Keratinocyte (primary cell): ENCODE measurements around the gene ZNF69. TPM values are rescaled to one million over a fixed set of nuclear protein-coding genes. Genes with fewer than 3 reads are reported as not detected.

ENCODE experiments used
- DNase-seq: peaks from one replicate; pipeline ENCODE4 v3.0.0-alpha.2; 2011; ENCODE audit warnings: low read depth, missing footprints, low spot score
- FAIRE-seq: peaks from 2 replicates; lab custom pipeline; 2011; peaks lifted over from hg19 to GRCh38; lab: Jason Lieb, UNC
- H2AFZ ChIP-seq: 2 replicates; pipeline ENCODE4 v1.6.0; 2012; ENCODE audit warnings: low read length, control low read depth, inconsistent platforms; ENCODE audit not compliant: control insufficient read depth
- H3K27ac ChIP-seq: 2 replicates; pipeline ENCODE4 v1.5.1; 2011; ENCODE audit warnings: low read length; ENCODE audit not compliant: control insufficient read depth, insufficient read depth
- H3K27me3 ChIP-seq: 3 replicates; pipeline ENCODE4 v1.6.0; 2011; ENCODE audit warnings: low read length; ENCODE audit not compliant: control insufficient read depth, insufficient read depth; ENCODE audit errors: extremely low read depth
- H3K36me3 ChIP-seq, 2 experiments: 2 replicates in 1 of 2; 3 replicates in 1 of 2; pipeline ENCODE4 v1.5.1; 2011; ENCODE audit warnings: low read length in 2 of 2, mild to moderate bottlenecking in 1 of 2; ENCODE audit not compliant: control insufficient read depth in 2 of 2, insufficient read depth in 2 of 2; ENCODE audit errors: extremely low read depth in 1 of 2
- H3K4me1 ChIP-seq: 3 replicates; pipeline ENCODE4 v1.5.1; 2011; ENCODE audit warnings: low read length; ENCODE audit not compliant: control insufficient read depth, insufficient read depth; ENCODE audit errors: extremely low read depth
- H3K4me2 ChIP-seq: 3 replicates; pipeline ENCODE4 v1.6.0; 2011; ENCODE audit warnings: low read depth, low read length; ENCODE audit not compliant: control insufficient read depth, insufficient read depth; ENCODE audit errors: extremely low read depth
- H3K4me3 ChIP-seq, 3 experiments: fragments of 200-600 bp in 1 of 3; sonication (generic) in 1 of 3; 2 replicates in 2 of 3; 3 replicates in 1 of 3; pipeline ENCODE4 v1.5.1; 2011 to 2016; ENCODE audit warnings: low read length in 3 of 3, mild to moderate bottlenecking in 3 of 3, control low read depth in 2 of 3, inconsistent platforms in 1 of 3, low read depth in 1 of 3, mixed read lengths in 1 of 3, mixed run types in 1 of 3, moderate library complexity in 1 of 3; ENCODE audit not compliant: control insufficient read depth in 2 of 3, insufficient read depth in 2 of 3; ENCODE audit errors: extremely low read depth in 1 of 3
- H3K79me2 ChIP-seq: 2 replicates; pipeline ENCODE4 v1.6.0; 2012; ENCODE audit warnings: low read length; ENCODE audit not compliant: control insufficient read depth, insufficient read depth
- H3K9ac ChIP-seq: 3 replicates; pipeline ENCODE4 v1.6.0; 2011; ENCODE audit warnings: low read length; ENCODE audit not compliant: control insufficient read depth, insufficient read depth; ENCODE audit errors: extremely low read depth
- H3K9me1 ChIP-seq: 3 replicates; pipeline ENCODE4 v1.6.0; 2011; ENCODE audit warnings: low read length; ENCODE audit not compliant: control insufficient read depth, insufficient read depth; ENCODE audit errors: extremely low read depth
- H3K9me3 ChIP-seq: 2 replicates; pipeline ENCODE4 v1.5.1; 2012; ENCODE audit warnings: low read depth, low read length; ENCODE audit not compliant: control insufficient read depth
- H4K20me1 ChIP-seq: 3 replicates; pipeline ENCODE4 v1.6.0; 2011; ENCODE audit warnings: low read length; ENCODE audit not compliant: control insufficient read depth, insufficient read depth; ENCODE audit errors: extremely low read depth
- EZH2 ChIP-seq: IDR thresholded peaks from one replicate; pipeline ENCODE4 v1.6.1; 2012; ENCODE audit warnings: inconsistent platforms, mild to moderate bottlenecking, low read length, moderate library complexity
- dilution Hi-C: fragments of 300-500 bp; cut with MboI; formaldehyde crosslinking; loops from one replicate; pipeline ENCODE4 v1.7.0; 2020; ENCODE audit warnings: low sequenced_read_pairs; ENCODE audit not compliant: extremely low pct_ligation_motif_present
- polyA plus RNA-seq, 5 experiments: library from polyadenylated mRNA; depleted of rRNA in 3 of 5; stranded (reverse) in 3 of 5; stranded (forward) in 1 of 5; unstranded in 1 of 5; fragments of >200 nt; gene quantifications; 1 replicate in 1 of 5; 2 replicates in 3 of 5; 3 replicates in 1 of 5; pipeline versions ENCODE4 v1.2.1 to v1.2.3, GENCODE V29; 2011 to 2012; ENCODE audit warnings: missing spikeins in 2 of 5, low read depth in 1 of 5, low replicate concordance in 1 of 5
- TF ChIP-seq, protein P1 (sequence below), 3 experiments: IDR thresholded peaks in 1 of 3; conservative IDR thresholded peaks in 1 of 3; optimal IDR thresholded peaks in 1 of 3; 2 replicates in 2 of 3; 3 replicates in 1 of 3; pipeline versions ENCODE3 to v1.5.1; 2011; ENCODE audit warnings: low read length in 3 of 3, mild to moderate bottlenecking in 3 of 3, moderate library complexity in 2 of 3, control low read depth in 1 of 3, inconsistent platforms in 1 of 3; ENCODE audit not compliant: insufficient read depth in 2 of 3; ENCODE audit errors: extremely low read depth in 1 of 3

ZNF69 gene
- polyA plus RNA-seq, 1 donor (not counting 4 experiments of a cell fraction or from before 2014, with no cell fraction given), result 0.56 TPM

DNA sequence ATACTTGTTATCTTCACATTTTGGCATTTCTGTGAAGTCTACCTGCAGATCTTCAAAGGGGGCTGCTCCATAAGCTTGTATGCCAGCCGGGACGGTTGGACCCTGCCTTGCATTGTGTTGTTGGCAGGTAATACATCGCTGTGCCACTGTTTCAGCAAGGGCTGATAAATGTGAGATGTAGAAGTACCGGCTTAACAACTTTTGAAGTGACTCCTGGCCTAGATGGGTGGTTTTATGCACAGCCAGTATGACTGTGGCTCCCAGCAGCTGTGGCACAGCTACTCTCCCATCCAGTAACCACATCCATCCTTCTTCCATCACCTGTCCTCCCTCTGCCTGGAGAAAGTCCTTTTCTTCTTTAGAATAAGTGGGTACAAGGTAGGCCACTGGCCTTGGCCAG lies 57.1 kb downstream of the ZNF69 start:
- no peaks in the 10 kb centered on the region for H3K27me3 ChIP-seq
- no peak for FAIRE-seq
- TF ChIP-seq, protein P1, sequence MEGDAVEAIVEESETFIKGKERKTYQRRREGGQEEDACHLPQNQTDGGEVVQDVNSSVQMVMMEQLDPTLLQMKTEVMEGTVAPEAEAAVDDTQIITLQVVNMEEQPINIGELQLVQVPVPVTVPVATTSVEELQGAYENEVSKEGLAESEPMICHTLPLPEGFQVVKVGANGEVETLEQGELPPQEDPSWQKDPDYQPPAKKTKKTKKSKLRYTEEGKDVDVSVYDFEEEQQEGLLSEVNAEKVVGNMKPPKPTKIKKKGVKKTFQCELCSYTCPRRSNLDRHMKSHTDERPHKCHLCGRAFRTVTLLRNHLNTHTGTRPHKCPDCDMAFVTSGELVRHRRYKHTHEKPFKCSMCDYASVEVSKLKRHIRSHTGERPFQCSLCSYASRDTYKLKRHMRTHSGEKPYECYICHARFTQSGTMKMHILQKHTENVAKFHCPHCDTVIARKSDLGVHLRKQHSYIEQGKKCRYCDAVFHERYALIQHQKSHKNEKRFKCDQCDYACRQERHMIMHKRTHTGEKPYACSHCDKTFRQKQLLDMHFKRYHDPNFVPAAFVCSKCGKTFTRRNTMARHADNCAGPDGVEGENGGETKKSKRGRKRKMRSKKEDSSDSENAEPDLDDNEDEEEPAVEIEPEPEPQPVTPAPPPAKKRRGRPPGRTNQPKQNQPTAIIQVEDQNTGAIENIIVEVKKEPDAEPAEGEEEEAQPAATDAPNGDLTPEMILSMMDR (optimal IDR thresholded peaks at IDR 0.05 in 1 of 3, IDR thresholded peaks at IDR 0.05 in 1 of 3, conservative IDR thresholded peaks at IDR 0.05 in 1 of 3; ENCODE audit: extremely low read depth in 1 of 3, insufficient read depth in 2 of 3, low read length in 3 of 3), result no peak
- TF ChIP-seq EZH2, result no peak
- no peaks in the 10 kb centered on the region for H3K4me1 ChIP-seq
- DNase-seq, result no peak
- peaks cover 42% of the 10 kb centered on the region for H3K9me3 ChIP-seq
- H3K79me2 ChIP-seq, result peaks cover 17% of the 10 kb centered on the region
- H3K36me3 ChIP-seq, result peaks cover 8 to 9% of the 10 kb centered on the region in 2 experiments
- H3K9ac ChIP-seq, result no peak overlapping the region
- H2AFZ ChIP-seq, result no peak overlapping the region
- no peaks in the 10 kb centered on the region for H4K20me1 ChIP-seq
- no peak overlapping the region for H3K4me2 ChIP-seq
- no peak overlapping the region for H3K27ac ChIP-seq
- H3K4me3 ChIP-seq, result no peak overlapping the region
- H3K9me1 ChIP-seq, result no peaks in the 10 kb centered on the region
- dilution Hi-C loops, result no loop called here

DNA sequence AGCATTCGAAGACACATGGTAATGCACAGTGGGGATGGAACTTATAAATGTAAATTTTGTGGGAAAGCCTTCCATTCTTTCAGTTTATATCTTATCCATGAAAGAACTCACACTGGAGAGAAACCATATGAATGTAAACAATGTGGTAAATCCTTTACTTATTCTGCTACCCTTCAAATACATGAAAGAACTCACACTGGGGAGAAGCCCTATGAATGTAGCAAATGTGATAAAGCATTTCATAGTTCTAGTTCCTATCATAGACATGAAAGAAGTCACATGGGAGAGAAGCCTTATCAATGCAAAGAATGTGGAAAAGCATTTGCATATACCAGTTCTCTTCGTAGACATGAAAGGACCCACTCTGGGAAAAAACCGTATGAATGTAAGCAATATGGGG lies 61.1 kb downstream of the ZNF69 start:
- TF ChIP-seq, protein P1 (optimal IDR thresholded peaks at IDR 0.05 in 1 of 3, IDR thresholded peaks at IDR 0.05 in 1 of 3, conservative IDR thresholded peaks at IDR 0.05 in 1 of 3; ENCODE audit: extremely low read depth in 1 of 3, insufficient read depth in 2 of 3, low read length in 3 of 3), result no peak
- TF ChIP-seq EZH2, result no peak
- Histone ChIP-seq H3K4me3 (no peak overlapping the region), H4K20me1 (no peaks in the 10 kb centered on the region), H3K4me1 (no peaks in the 10 kb centered on the region), H3K36me3 (peaks cover 7 to 8% of the 10 kb centered on the region in 2 experiments), H3K9me1 (no peaks in the 10 kb centered on the region), H3K79me2 (peaks cover 13% of the 10 kb centered on the region), H3K9ac (no peak overlapping the region), H2AFZ (no peak overlapping the region), H3K27me3 (no peaks in the 10 kb centered on the region), H3K4me2 (no peak overlapping the region), H3K27ac (no peak overlapping the region), H3K9me3 (peaks cover 63% of the 10 kb centered on the region)
- FAIRE-seq, result no peak
- DNase-seq, result no peak
- dilution Hi-C loops, result no loop called here
